Measurements from ENCODE around the gene TMEM170A.
"Not testable (repeated sequence)": the region's sequence is repeated elsewhere in the genome, so short reads cannot be mapped to it uniquely, and the experiment has no call there.

The TMEM170A gene

DNA sequence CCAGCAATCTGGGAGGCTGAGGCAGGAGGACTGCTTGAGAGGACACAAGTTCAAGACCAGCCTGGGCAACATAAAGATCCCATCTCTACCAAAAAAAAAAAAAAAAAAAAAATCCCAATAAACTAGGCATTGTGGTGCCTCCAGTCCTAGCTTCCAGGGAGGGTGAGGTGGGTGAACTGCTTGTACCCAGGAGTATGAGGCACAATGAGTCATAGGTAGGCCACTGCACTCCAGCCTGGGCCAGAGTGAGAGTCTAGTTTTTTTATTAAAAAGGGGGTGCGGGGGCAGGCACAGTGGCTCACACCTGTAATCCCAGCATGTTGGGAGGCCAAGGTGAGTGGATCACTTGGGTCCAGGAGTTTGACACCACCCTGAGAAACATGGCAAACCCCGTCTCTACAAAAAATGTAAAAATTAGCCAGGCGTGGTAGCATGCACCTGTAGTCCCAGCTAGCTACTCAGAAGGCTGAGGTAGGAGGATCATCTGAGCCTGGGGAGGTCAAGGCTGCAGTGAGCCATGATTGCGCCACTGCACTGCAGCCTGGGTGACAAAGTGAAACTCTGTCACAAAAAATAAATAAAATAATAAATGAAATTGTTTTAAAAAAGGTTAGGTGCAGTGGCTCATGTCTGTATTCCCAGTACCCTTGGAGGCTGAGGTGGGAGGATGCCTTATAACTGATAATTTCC lies 38.6 kb upstream of the TMEM170A start:
- H3K27ac ChIP-seq: no peak overlapping the region
- no peaks in the 10 kb centered on the region for H3K4me1 ChIP-seq (ENCODE audit: low read depth, poor library complexity, severe bottlenecking)
- no peaks in the 10 kb centered on the region for H3K27me3 ChIP-seq (ENCODE audit: insufficient read depth, low read depth)
- H3K4me2 ChIP-seq: no peak overlapping the region
- no peak overlapping the region for H3K4me3 ChIP-seq (IDR thresholded peaks at IDR 0.05; ENCODE audit: insufficient read depth, low read depth, low read length)
- H3K9ac ChIP-seq: no peak overlapping the region
- TF ChIP-seq, protein P1, sequence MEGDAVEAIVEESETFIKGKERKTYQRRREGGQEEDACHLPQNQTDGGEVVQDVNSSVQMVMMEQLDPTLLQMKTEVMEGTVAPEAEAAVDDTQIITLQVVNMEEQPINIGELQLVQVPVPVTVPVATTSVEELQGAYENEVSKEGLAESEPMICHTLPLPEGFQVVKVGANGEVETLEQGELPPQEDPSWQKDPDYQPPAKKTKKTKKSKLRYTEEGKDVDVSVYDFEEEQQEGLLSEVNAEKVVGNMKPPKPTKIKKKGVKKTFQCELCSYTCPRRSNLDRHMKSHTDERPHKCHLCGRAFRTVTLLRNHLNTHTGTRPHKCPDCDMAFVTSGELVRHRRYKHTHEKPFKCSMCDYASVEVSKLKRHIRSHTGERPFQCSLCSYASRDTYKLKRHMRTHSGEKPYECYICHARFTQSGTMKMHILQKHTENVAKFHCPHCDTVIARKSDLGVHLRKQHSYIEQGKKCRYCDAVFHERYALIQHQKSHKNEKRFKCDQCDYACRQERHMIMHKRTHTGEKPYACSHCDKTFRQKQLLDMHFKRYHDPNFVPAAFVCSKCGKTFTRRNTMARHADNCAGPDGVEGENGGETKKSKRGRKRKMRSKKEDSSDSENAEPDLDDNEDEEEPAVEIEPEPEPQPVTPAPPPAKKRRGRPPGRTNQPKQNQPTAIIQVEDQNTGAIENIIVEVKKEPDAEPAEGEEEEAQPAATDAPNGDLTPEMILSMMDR (conservative IDR thresholded peaks at IDR 0.05; ENCODE audit: low read depth, low read length): no peak
- H4K20me1 ChIP-seq (ENCODE audit: insufficient read depth): no peaks in the 10 kb centered on the region
- H3K79me2 ChIP-seq (ENCODE audit: insufficient read depth, low read depth): no peaks in the 10 kb centered on the region
- H2AFZ ChIP-seq (ENCODE audit: low read depth): no peak overlapping the region
- H3K36me3 ChIP-seq (ENCODE audit: insufficient read depth): no peaks in the 10 kb centered on the region

DNA sequence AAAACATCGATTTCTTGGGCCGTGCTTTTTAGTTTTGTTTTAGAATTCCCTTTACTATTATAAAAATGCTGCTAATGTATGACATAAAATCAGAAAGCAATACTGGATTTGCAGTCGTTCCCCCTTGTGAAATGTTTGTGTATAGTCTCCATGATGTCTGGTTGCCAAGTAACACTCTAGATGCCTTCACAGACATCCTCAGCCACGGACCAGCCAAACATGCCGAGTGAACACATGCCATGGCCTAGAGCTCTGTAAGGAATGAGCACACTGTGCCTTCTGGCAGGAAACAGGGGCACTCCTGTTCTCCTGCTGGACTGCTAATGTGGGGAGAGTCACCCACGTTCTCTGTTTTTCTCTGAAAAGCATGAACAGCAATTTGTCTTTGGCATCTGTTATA lies 37.3 kb upstream of the TMEM170A start:
- not testable (repeated sequence) for H3K4me1 ChIP-seq (ENCODE audit: low read depth, poor library complexity, severe bottlenecking); H3K4me3 ChIP-seq (IDR thresholded peaks at IDR 0.05; ENCODE audit: insufficient read depth, low read depth, low read length); H3K27ac ChIP-seq; H3K36me3 ChIP-seq (ENCODE audit: insufficient read depth); H3K9ac ChIP-seq; H2AFZ ChIP-seq (ENCODE audit: low read depth); H3K27me3 ChIP-seq (ENCODE audit: insufficient read depth, low read depth); H3K4me2 ChIP-seq; H3K79me2 ChIP-seq (ENCODE audit: insufficient read depth, low read depth); H4K20me1 ChIP-seq (ENCODE audit: insufficient read depth)

DNA sequence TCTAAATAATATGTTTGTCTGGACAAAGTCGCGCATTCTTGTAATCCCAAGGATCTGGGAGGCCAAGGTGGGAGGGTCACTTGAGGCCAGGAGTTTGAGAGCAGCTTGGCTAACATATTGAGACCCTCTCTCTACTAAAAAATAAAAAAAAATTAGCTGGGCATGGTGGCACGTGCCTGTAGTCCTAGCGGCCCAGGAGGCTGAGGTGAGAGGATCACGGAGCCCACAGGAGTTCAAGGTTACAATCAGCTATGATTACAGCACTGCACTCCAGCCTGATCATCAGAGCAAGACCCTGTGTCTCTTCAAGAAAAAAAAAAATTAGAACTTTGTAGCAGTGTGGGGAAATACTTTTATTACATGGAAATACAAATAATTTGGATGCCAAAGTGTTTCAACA lies 36.9 kb upstream of the TMEM170A start:
- Histone ChIP-seq H3K36me3 (ENCODE audit: insufficient read depth) (no peaks in the 10 kb centered on the region), H2AFZ (ENCODE audit: low read depth) (no peak overlapping the region), H3K4me1 (ENCODE audit: low read depth, poor library complexity, severe bottlenecking) (no peaks in the 10 kb centered on the region), H4K20me1 (ENCODE audit: insufficient read depth) (no peaks in the 10 kb centered on the region), H3K4me3 (IDR thresholded peaks at IDR 0.05; ENCODE audit: insufficient read depth, low read depth, low read length) (no peak overlapping the region), H3K9ac (no peak overlapping the region), H3K4me2 (no peak overlapping the region), H3K27me3 (ENCODE audit: insufficient read depth, low read depth) (no peaks in the 10 kb centered on the region), H3K79me2 (ENCODE audit: insufficient read depth, low read depth) (no peaks in the 10 kb centered on the region), H3K27ac (no peak overlapping the region)
- TF ChIP-seq, protein P1 (conservative IDR thresholded peaks at IDR 0.05; ENCODE audit: low read depth, low read length): no peak

DNA sequence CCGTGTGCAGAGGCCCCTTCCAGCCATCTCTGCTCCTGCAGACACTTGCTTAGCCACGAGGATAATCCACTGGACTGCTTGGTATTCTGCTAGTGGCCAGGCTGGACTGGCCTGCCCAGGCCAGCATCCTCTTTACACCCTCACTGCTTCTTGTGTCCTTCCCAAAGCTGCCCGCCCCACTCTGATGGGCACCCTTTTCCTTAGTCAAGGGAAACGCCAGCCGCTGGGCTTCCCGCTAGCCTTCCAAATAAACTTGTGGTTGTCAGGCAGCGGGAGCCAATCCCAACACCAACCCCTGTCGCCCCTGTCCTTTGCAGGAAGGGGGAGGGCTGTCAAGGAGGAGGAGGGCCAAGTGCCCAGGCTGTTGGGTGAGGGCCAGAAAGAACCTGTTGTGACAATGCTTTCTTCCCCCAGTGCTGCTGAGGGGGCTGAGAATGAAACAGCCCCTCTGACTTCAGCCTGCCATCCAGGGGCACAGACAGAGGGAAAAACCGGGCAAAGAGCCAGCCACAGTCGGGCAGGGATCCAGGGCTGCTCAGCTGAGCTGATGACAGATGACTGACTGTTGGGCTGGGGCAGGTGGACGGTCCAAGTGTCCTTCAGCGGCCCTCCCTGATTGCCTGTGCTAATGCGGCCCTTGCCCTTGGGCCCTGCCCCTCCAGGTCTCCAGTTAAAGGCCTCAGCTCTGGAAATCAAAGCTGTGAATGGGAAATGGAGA lies 34.3 kb upstream of the TMEM170A start:
- H3K9ac ChIP-seq; H4K20me1 ChIP-seq (ENCODE audit: insufficient read depth); H3K27ac ChIP-seq; H3K79me2 ChIP-seq (ENCODE audit: insufficient read depth, low read depth); H3K4me3 ChIP-seq (IDR thresholded peaks at IDR 0.05; ENCODE audit: insufficient read depth, low read depth, low read length); H3K36me3 ChIP-seq (ENCODE audit: insufficient read depth); H2AFZ ChIP-seq (ENCODE audit: low read depth); H3K27me3 ChIP-seq (ENCODE audit: insufficient read depth, low read depth); H3K4me1 ChIP-seq (ENCODE audit: low read depth, poor library complexity, severe bottlenecking); H3K4me2 ChIP-seq: not testable (repeated sequence)

DNA sequence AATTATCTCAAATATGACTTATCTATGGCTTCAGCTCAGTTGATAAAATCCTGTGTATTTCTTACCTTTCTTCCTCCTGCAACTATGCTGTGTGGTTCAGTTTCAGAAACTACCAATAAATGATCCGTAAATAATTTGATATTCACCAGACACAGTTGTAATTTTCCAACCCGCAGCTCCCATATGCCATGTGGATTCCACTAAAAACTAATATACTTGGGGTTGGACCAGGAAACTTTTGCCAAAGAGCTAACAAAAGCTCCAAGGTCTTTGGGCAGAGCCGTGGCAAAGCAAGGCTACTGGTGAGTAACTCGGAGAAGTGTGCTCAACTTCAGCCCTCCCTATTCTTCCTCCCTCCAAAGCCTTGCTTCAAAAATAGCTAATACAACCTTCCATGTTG lies 33.1 kb upstream of the TMEM170A start:
- TF ChIP-seq, protein P1 (conservative IDR thresholded peaks at IDR 0.05; ENCODE audit: low read depth, low read length): no peak
- Histone ChIP-seq H2AFZ (ENCODE audit: low read depth) (no peak overlapping the region), H3K4me3 (IDR thresholded peaks at IDR 0.05; ENCODE audit: insufficient read depth, low read depth, low read length) (no peak overlapping the region), H3K79me2 (ENCODE audit: insufficient read depth, low read depth) (no peaks in the 10 kb centered on the region), H3K9ac (no peak overlapping the region), H3K27ac (no peak overlapping the region), H3K4me2 (no peak overlapping the region), H3K4me1 (ENCODE audit: low read depth, poor library complexity, severe bottlenecking) (no peaks in the 10 kb centered on the region), H4K20me1 (ENCODE audit: insufficient read depth) (no peaks in the 10 kb centered on the region), H3K36me3 (ENCODE audit: insufficient read depth) (no peaks in the 10 kb centered on the region), H3K27me3 (ENCODE audit: insufficient read depth, low read depth) (no peaks in the 10 kb centered on the region)
